AG09309 (cell line): ENCODE data around the gene GLRB.
"Not testable (repeated sequence)": the region's sequence is repeated elsewhere in the genome, so short reads cannot be mapped to it uniquely, and the experiment has no call there.

Experiments
- DNase-seq: peaks from one replicate; pipeline ENCODE4 v3.0.0-alpha.2; 2010; ENCODE audit warnings: low read depth
- H3K4me3 ChIP-seq: 2 replicates; pipeline ENCODE4 v1.5.1; 2011; ENCODE audit warnings: mild to moderate bottlenecking, low read depth, low read length, moderate library complexity; ENCODE audit not compliant: control insufficient read depth
- TF ChIP-seq, protein P1 (sequence below): IDR thresholded peaks from 2 replicates; pipeline ENCODE4 v1.5.1; 2011; ENCODE audit warnings: mild to moderate bottlenecking, low read depth, low read length, inconsistent platforms; ENCODE audit not compliant: insufficient read depth, control insufficient read depth; ENCODE audit errors: missing control alignments

The GLRB gene

GRCh38 chr4:157050561-157050960 lies 25.4 kb upstream of the GLRB start:
- TF ChIP-seq, protein P1, sequence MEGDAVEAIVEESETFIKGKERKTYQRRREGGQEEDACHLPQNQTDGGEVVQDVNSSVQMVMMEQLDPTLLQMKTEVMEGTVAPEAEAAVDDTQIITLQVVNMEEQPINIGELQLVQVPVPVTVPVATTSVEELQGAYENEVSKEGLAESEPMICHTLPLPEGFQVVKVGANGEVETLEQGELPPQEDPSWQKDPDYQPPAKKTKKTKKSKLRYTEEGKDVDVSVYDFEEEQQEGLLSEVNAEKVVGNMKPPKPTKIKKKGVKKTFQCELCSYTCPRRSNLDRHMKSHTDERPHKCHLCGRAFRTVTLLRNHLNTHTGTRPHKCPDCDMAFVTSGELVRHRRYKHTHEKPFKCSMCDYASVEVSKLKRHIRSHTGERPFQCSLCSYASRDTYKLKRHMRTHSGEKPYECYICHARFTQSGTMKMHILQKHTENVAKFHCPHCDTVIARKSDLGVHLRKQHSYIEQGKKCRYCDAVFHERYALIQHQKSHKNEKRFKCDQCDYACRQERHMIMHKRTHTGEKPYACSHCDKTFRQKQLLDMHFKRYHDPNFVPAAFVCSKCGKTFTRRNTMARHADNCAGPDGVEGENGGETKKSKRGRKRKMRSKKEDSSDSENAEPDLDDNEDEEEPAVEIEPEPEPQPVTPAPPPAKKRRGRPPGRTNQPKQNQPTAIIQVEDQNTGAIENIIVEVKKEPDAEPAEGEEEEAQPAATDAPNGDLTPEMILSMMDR: no peak
- no peak overlapping the region for H3K4me3 ChIP-seq
- DNase-seq: no peak

DNA sequence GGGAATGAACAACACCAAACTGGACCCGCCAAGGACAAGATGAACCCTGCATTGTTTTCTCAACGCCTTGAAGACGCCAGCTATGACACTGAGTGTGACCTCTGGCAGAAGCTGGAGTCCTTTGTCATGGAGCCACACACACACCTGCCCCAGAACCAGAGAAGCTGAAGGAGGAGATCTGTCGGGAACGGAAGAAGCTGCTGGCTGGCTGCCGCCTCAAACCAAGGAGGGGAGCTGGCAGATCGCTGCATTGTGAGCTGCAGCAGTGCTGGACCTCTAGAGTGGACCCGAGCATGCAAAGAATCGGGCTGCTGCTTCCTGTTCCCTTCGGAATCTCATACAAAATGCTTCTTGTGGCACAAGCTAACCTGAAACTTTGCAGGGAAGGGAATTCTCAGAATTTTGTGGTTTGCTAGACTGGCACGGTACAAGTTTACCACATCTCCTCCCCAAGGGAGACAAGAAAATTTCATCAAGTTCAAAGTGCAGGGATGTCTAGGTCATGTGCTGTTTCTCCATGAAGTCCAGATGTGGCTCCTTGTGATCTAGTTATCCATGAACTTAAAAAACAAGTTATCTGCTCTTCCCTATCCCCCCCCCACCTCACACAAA lies 23.4 kb upstream of the GLRB start:
- DNase-seq: no peak
- TF ChIP-seq, protein P1: no peak
- no peak overlapping the region for H3K4me3 ChIP-seq

DNA sequence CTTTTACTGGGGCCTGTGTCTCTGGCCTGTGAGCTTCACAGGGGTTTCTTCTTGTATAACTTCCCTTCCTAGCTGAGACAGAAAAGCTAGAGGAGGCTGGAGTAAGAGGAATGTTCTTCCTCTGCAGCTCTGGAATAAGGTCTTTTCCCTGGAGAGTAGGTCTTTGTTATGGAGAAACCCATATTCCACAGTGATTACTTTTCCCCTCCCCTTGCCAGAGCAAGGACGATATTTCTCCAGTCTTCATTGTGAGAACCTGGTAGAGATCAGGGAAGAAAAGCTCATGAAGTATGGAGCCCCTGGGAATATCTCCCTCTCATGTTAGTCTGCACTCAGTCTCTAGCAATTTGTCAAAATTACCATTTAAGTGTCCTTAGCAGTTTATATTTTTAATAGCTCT lies 18.7 kb upstream of the GLRB start:
- H3K4me3 ChIP-seq: no peak overlapping the region
- DNase-seq: no peak
- TF ChIP-seq, protein P1: no peak

DNA sequence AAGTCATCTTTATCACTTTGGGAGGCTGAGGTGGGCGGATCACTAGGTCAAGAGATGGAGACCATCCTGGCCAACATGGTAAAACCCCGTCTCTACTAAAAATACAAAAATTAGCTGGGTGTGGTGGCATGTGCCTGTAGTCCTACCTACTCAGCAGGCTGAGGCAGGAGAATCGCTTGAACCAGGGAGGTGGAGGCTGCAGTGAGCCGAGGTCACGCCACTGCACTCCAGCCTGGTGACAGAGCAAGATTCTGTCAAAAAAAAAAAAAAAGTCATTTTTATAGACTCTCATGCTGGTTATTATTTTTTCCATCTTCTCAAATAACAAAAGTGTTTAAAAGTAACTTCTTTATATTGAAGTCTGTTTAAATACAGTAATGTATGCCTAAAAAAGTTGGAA lies 17.1 kb upstream of the GLRB start:
- DNase-seq, H3K4me3 ChIP-seq: not testable (repeated sequence)

- no peak for DNase-seq
- TF ChIP-seq, protein P1: no peak
- no peak overlapping the region for H3K4me3 ChIP-seq
Observed at GRCh38 chr4:157072002-157072401, 3.9 kb upstream of the GLRB start.

- peak overlapping the region; percentile 90 for H3K4me3 ChIP-seq
- TF ChIP-seq, protein P1: no peak
Observed at GRCh38 chr4:157075401-157075800, 549 bp upstream of the GLRB start.

DNA sequence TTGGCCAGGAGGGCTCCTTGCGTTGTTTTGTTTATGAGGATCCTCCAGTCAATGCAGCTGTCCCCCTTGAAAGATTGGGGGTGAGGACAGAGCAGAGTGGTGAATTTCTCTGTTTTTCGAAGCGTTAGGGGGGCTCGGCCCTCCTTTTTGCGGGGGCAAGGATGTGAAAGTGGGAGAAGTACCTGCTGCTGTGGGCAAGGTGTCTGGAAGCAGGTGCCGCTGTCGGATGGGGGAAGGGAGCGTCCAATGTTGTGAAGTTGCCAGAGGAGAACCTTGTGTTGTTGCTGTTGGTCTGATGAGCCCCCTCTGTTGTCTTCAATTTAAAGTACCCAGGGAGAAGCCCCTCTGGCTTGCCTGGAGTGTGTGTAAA lies 613 bp downstream of the GLRB start:
- no peak for DNase-seq
- H3K4me3 ChIP-seq: peak overlapping the region; percentile 90
- TF ChIP-seq, protein P1: no peak

More at GRCh38 chr4:157075401-157075800, 549 bp upstream of the GLRB start:
- DNase-seq: no peak
